Measurements from ENCODE around the gene RELT.
A peak's percentile ranks its signal among the peaks of the same experiment; 100 is the strongest.

Gene RELT

GRCh38 chr11:73348838-73349237 is 27.4 kb upstream of the RELT start:
- DNase-seq, result no peak

GRCh38 chr11:73349633-73350032 is 26.6 kb upstream of the RELT start:
- DNase-seq, result no peak

- DNase-seq, result peak; percentile 69 to 77
Measured at GRCh38 chr11:73350908-73351636, 25.1 kb upstream of the RELT start.

GRCh38 chr11:73353422-73353821 is 22.8 kb upstream of the RELT start:
- no peak for DNase-seq

- no peak for DNase-seq
Measured at GRCh38 chr11:73355109-73355508, 21.1 kb upstream of the RELT start.

DNA sequence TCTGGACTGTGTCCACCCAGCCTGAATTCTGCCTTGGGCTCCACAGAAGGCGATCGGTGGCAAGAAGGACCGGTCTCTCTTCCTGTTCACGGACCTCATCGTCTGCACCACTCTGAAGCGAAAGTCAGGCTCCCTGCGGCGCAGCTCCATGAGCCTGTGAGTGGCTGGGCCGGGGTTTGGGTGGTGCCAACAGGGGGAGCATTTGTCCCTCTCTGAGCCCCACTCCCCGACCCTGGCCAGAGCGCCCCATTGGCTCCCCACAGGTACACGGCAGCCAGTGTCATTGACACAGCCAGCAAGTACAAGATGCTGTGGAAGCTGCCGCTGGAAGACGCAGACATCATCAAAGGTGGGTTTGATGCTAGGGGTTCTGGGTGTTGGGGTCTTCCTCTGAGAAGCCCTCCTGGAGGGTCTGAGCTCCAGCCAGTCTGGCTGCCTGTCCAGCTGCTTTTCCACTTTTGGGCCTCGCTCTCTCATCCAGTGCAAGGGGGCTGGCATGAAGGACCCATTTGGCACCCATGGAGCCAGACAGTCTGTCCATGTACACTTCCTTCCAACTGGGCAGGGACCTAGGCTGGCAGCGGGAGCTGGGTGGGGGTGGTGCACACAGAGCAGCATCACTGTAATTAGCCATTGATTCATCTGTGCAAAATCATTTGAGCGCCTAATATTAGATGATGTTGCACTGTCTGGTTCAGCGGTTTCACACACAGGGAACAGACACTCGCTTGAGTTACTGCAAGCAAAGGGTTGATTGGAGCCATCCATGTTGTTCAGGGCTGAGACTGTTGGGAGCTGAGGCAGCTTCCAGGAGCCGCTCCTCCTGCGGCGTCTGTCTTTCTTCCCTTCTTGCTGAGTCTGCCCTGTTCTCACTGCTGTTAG is 19.0 kb upstream of the RELT start:
- no peak for DNase-seq

GRCh38 chr11:73358071-73358470 is 18.1 kb upstream of the RELT start:
- no peak for DNase-seq

- DNase-seq, result no peak
Measured at GRCh38 chr11:73359341-73359740, 16.9 kb upstream of the RELT start.

GRCh38 chr11:73359930-73360742 is 16.1 kb upstream of the RELT start:
- DNase-seq, result peak in 1 of 2 donors; percentile 21

GRCh38 chr11:73360743-73361369 is 15.3 kb upstream of the RELT start:
- no peak for DNase-seq

DNA sequence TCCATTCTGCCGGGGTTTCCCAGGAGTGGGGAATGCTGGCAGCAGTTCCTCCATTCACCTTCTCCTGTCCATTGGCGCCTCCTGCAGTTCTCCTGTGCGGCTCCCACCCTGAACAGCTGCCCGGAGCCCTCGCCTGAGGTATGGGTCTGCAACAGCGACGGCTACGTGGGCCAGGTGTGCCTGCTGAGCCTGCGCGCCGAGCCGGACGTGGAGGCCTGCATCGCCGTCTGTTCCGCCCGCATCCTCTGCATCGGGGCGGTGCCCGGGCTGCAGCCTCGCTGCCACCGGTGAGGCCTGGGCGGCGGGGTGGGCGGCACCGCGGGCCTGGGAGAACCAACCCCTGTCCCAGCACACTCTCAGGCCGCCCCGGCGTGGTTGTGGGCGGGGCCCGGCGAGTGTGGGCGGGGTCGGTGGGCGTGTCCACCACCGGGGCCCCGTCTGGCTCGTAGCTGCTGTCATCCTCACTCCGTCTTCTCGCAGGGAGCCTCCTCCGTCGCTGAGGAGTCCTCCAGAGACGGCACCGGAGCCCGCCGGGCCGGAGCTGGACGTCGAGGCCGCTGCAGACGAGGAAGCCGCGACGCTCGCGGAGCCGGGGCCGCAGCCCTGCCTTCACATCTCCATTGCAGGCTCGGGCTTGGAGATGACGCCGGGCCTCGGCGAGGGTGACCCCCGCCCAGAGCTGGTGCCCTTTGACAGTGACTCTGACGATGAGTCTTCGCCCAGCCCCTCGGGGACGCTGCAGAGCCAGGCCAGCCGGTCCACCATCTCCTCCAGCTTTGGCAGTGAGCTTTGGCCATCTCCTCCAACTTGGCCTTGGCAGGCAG is 14.0 kb upstream of the RELT start:
- DNase-seq, result no peak

DNA sequence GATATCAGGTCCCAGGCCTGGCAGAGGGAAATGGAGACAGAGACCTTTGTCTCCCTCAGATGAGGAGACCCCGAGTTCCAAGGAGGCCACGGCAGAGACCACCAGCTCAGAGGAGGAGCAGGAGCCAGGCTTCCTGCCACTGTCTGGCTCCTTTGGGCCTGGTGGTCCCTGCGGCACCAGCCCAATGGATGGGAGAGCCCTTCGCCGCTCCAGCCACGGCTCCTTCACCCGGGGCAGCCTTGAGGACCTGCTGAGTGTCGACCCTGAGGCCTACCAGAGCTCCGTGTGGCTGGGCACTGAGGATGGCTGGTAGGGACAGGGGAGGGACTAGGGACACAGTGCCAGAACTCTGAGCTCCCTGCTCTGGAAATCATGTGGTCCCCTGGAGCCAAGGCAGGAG is 13.1 kb upstream of the RELT start:
- DNase-seq, result no peak

- DNase-seq, result no peak
Measured at GRCh38 chr11:73365352-73366264, 10.6 kb upstream of the RELT start.

DNA sequence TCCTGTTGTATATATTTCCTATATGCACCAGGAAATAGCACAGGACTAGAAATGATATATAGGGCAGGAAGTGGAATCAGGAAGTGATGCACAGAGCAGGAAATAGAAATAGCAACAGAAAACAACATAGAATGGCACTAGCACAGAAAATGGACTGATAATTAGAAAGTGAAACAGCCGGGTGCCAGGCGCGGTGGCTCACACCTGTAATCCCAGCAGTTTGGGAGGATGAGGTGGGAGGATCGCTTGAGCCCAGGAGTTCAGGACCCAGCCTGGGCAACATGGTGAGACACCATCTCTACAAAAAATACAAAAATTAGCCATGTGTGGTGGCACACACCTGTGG is 10.0 kb upstream of the RELT start:
- peak in 1 of 2 donors; percentile 73 for DNase-seq

DNA sequence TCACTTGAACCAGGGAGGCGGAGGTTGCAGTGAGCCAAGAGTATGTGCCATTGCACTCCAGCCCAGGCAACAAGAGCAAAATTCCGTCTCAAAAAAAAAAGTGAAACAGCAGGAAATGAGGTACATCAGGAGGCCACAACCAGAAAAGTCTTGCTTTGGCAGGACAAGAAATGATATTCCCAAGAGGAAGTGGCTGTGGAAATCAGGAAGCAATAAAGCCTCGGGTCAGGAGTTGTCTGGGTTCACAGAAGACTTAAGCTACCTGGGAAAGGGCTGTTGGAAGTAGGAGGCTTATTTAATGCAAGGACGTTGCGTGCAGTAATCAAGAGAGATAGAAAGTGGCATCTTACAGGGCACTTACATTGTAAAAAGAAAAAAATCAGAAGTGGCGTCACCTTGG is 9.2 kb upstream of the RELT start:
- DNase-seq, result no peak

DNA sequence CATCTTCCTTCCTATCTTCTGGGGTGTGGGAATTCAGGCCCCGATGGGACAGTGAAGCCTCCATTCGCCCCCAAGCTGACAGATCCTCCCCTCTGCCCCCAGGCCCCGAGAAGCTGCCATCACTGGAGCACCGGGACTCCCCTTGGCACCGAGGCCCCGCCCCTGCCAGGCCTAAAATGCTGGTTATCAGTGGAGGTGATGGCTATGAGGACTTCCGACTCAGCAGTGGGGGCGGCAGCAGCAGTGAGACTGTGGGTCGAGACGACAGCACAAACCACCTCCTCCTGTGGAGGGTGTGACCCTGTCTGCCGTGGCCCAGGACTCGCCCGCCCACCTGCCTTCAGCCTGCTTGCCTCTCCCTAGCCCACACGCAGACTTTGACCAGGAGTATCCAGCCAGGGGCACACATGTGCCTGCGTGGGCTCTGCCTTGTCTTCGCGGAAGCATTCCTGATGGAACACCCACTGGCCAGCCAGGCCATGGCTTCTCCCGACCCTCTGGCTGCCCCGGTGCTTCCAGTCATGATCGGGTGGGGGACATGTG is 8.6 kb upstream of the RELT start:
- DNase-seq, result no peak

- no peak for DNase-seq
Measured at GRCh38 chr11:73372375-73372993, 3.7 kb upstream of the RELT start.

- no peak for DNase-seq
Measured at GRCh38 chr11:73374151-73374550, 2.0 kb upstream of the RELT start.

GRCh38 chr11:73375830-73376159 is 404 bp upstream of the RELT start:
- DNase-seq, result no peak
